PC-9 (cell line): ENCODE data around the gene FABP1.

ENCODE experiments used
- EZH2 ChIP-seq: fragments of 200-600 bp; sonication (generic); IDR thresholded peaks from 2 replicates; pipeline ENCODE4 v1.8.0; 2017; ENCODE audit warnings: antibody characterized with exemption, low read depth
- TF ChIP-seq, protein P1 (sequence below): fragments of 200-600 bp; sonication (generic); conservative IDR thresholded peaks from 2 replicates; pipeline ENCODE4 v1.6.1; 2017; ENCODE audit warnings: mixed run types, antibody characterized with exemption, mild to moderate bottlenecking, moderate library complexity

DNA sequence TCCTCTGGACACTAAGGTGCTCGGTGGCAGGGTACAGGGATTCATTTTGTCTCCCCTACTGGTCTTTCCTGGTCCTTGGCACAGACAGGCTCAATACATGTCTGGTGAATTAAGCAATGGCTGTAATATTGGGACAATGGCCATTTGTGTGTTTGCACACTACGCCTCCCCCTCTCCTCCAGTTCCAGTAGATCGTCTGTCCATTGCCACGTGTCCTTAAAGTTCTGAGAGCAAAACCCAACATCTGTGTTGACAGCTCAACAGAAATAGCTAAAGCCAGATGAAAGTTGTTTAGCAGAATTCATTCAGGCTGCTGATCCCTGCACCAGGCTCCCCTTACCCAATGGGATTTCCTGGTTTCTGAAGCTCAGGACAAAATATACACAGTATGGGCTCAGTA is 9.0 kb upstream of the FABP1 start:
- TF ChIP-seq, protein P1, sequence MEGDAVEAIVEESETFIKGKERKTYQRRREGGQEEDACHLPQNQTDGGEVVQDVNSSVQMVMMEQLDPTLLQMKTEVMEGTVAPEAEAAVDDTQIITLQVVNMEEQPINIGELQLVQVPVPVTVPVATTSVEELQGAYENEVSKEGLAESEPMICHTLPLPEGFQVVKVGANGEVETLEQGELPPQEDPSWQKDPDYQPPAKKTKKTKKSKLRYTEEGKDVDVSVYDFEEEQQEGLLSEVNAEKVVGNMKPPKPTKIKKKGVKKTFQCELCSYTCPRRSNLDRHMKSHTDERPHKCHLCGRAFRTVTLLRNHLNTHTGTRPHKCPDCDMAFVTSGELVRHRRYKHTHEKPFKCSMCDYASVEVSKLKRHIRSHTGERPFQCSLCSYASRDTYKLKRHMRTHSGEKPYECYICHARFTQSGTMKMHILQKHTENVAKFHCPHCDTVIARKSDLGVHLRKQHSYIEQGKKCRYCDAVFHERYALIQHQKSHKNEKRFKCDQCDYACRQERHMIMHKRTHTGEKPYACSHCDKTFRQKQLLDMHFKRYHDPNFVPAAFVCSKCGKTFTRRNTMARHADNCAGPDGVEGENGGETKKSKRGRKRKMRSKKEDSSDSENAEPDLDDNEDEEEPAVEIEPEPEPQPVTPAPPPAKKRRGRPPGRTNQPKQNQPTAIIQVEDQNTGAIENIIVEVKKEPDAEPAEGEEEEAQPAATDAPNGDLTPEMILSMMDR, result no peak
- no peak for TF ChIP-seq EZH2
